Common myeloid progenitor, CD34-positive (primary cell): ENCODE results near the gene COG5.
"Not testable (repeated sequence)": the region's sequence is repeated elsewhere in the genome, so short reads cannot be mapped to it uniquely, and the experiment has no call there.

Experiments
- CTCF ChIA-PET: fragments of 350-600 bp; sonication (Branson Sonifier 250); formaldehyde crosslinking; loops from one replicate; lab custom pipeline; 2021; ENCODE audit warnings: antibody characterized with exemption; lab: Charles Lee
- POLR2A ChIA-PET: fragments of 350-600 bp; sonication (Branson Sonifier 250); formaldehyde crosslinking; loops from one replicate; lab custom pipeline; 2021; ENCODE audit warnings: antibody characterized with exemption; lab: Charles Lee
- DNase-seq, 3 donors: peaks; one replicate each; pipeline versions ENCODE4 v3.0.0 to v3.0.0-alpha.2; 2013
- H3K27ac ChIP-seq, 2 experiments: 1 replicate in 1 of 2; 2 replicates in 1 of 2; pipeline ENCODE4 v1.7.0; 2013; ENCODE audit warnings: inconsistent platforms in 2 of 2, low read length in 2 of 2, mild to moderate bottlenecking in 2 of 2, low read depth in 1 of 2, moderate library complexity in 1 of 2; ENCODE audit not compliant: severe bottlenecking in 2 of 2, insufficient read depth in 1 of 2, poor library complexity in 1 of 2
- H3K27me3 ChIP-seq, 5 experiments: replicated peaks in 2 of 5; 1 replicate in 3 of 5; 2 replicates in 2 of 5; pipeline versions ENCODE4 v1.6.1 to v1.7.0; 2013; ENCODE audit warnings: low read length in 4 of 5, mild to moderate bottlenecking in 2 of 5, moderate library complexity in 2 of 5, inconsistent platforms in 1 of 5; ENCODE audit not compliant: insufficient read depth in 5 of 5, control insufficient read depth in 4 of 5
- H3K36me3 ChIP-seq, 4 experiments: 1 replicate in 2 of 4; 2 replicates in 2 of 4; pipeline versions ENCODE4 v1.6.1 to v1.7.0; 2013; ENCODE audit warnings: low read length in 3 of 4, control low read depth in 1 of 4, mild to moderate bottlenecking in 1 of 4; ENCODE audit not compliant: control insufficient read depth in 4 of 4, insufficient read depth in 4 of 4
- H3K4me1 ChIP-seq, 4 experiments: 1 replicate in 3 of 4; 2 replicates in 1 of 4; pipeline versions ENCODE4 v1.6.1 to v1.7.1; 2013; ENCODE audit warnings: low read length in 3 of 4, mild to moderate bottlenecking in 3 of 4, control low read depth in 1 of 4, inconsistent platforms in 1 of 4, moderate library complexity in 1 of 4; ENCODE audit not compliant: control insufficient read depth in 4 of 4, insufficient read depth in 4 of 4; ENCODE audit errors: control extremely low read depth in 1 of 4
- H3K4me3 ChIP-seq, 7 experiments: 1 replicate in 4 of 7; 2 replicates in 3 of 7; pipeline versions ENCODE4 v1.5.1 to v1.7.0; 2013; ENCODE audit warnings: mild to moderate bottlenecking in 7 of 7, low read length in 6 of 7, moderate library complexity in 6 of 7, inconsistent platforms in 2 of 7, low read depth in 2 of 7, control low read depth in 1 of 7; ENCODE audit not compliant: insufficient read depth in 4 of 7, control insufficient read depth in 1 of 7; ENCODE audit errors: extremely low read depth in 1 of 7
- H3K9me3 ChIP-seq, 5 experiments: 1 replicate in 4 of 5; 2 replicates in 1 of 5; pipeline versions ENCODE4 v1.6.1 to v1.7.1; 2013; ENCODE audit warnings: low read length in 4 of 5, mild to moderate bottlenecking in 2 of 5, inconsistent platforms in 1 of 5, low read depth in 1 of 5, moderate library complexity in 1 of 5; ENCODE audit not compliant: control insufficient read depth in 4 of 5, insufficient read depth in 2 of 5; ENCODE audit errors: control extremely low read depth in 1 of 5
- WGBS: methylation state at CpG from one replicate; pipeline ENCODE4 v1.1.5; 2013; ENCODE audit not compliant: insufficient coverage; 5-methylcytosine and 5-hydroxymethylcytosine counted together

The COG5 gene

GRCh38 chr7:107246836-107247235 is 316.9 kb downstream of the COG5 start:
- H3K27me3 ChIP-seq, CTCF ChIA-PET, DNase-seq, H3K4me1 ChIP-seq, H3K4me3 ChIP-seq, POLR2A ChIA-PET, H3K27ac ChIP-seq: not testable (repeated sequence)
- no CpG with 5 or more reads among the region's 3 CpGs for WGBS
- Histone ChIP-seq H3K36me3 (peaks cover 9 to 53% (median 14%) of the 10 kb centered on the region in 4 experiments), H3K9me3 (peaks cover 4 to 26% (median 9%) of the 10 kb centered on the region in 5 experiments)

GRCh38 chr7:107244613-107245012 is 319.1 kb downstream of the COG5 start:
- peaks cover 4 to 26% (median 9%) of the 10 kb centered on the region in 5 experiments for H3K9me3 ChIP-seq
- H3K27me3 ChIP-seq = no peaks in the 10 kb centered on the region
- ChIA-PET CTCF (no interaction called here), POLR2A (no interaction called here)
- no peak for DNase-seq
- WGBS = 100% methylated on average over 1 of the region's 2 CpGs
- no peak overlapping the region for H3K4me3 ChIP-seq
- peaks cover 7 to 48% (median 15%) of the 10 kb centered on the region in 4 experiments for H3K36me3 ChIP-seq
- no peak overlapping the region for H3K27ac ChIP-seq
- no peaks in the 10 kb centered on the region for H3K4me1 ChIP-seq

GRCh38 chr7:107242267-107242666 is 321.5 kb downstream of the COG5 start:
- Histone ChIP-seq H3K36me3 (peaks cover 0 to 39% (median 14%) of the 10 kb centered on the region in 4 experiments), H3K4me1 (no peaks in the 10 kb centered on the region), H3K9me3 (peaks cover 4 to 26% (median 9%) of the 10 kb centered on the region in 5 experiments), H3K4me3 (no peak overlapping the region), H3K27me3 (no peaks in the 10 kb centered on the region), H3K27ac (no peak overlapping the region)
- ChIA-PET CTCF (no interaction called here), POLR2A (no interaction called here)
- 100% methylated on average over 3 of the region's 4 CpGs for WGBS
- no peak for DNase-seq

GRCh38 chr7:107237451-107237850 is 326.3 kb downstream of the COG5 start:
- no peak for DNase-seq
- ChIA-PET POLR2A (no interaction called here), CTCF (no interaction called here)
- Histone ChIP-seq H3K27me3 (no peaks in the 10 kb centered on the region), H3K4me3 (no peak overlapping the region), H3K36me3 (peaks cover 0 to 10% (median 4%) of the 10 kb centered on the region in 4 experiments), H3K27ac (no peak overlapping the region), H3K4me1 (no peaks in the 10 kb centered on the region), H3K9me3 (no peaks in the 10 kb centered on the region)
- 100% methylated on average over 3 of the region's 4 CpGs for WGBS

- DNase-seq = no peak
These were observed 326.9 kb downstream of the COG5 start for GRCh38 chr7:107236862-107237261.

GRCh38 chr7:107234436-107234835 is 329.3 kb downstream of the COG5 start:
- no peak for DNase-seq
- Histone ChIP-seq H3K36me3 (peaks cover 0 to 7% (median 2%) of the 10 kb centered on the region in 4 experiments), H3K4me1 (no peaks in the 10 kb centered on the region), H3K27ac (no peak overlapping the region), H3K4me3 (no peak overlapping the region), H3K27me3 (no peaks in the 10 kb centered on the region), H3K9me3 (no peaks in the 10 kb centered on the region)
- ChIA-PET CTCF (no interaction called here), POLR2A (no interaction called here)
- WGBS = 80% methylated on average over 2 of the region's 3 CpGs

More at GRCh38 chr7:107236862-107237261, 326.9 kb downstream of the COG5 start:
- Histone ChIP-seq H3K4me1 (no peaks in the 10 kb centered on the region), H3K27me3 (no peaks in the 10 kb centered on the region), H3K9me3 (no peaks in the 10 kb centered on the region), H3K4me3 (no peak overlapping the region), H3K36me3 (peaks cover 0 to 9% (median 2%) of the 10 kb centered on the region in 4 experiments), H3K27ac (no peak overlapping the region)
- ChIA-PET CTCF (no interaction called here), POLR2A (no interaction called here)

- Histone ChIP-seq H3K4me1 (no peaks in the 10 kb centered on the region), H3K9me3 (no peaks in the 10 kb centered on the region), H3K4me3 (no peak overlapping the region), H3K27me3 (no peaks in the 10 kb centered on the region), H3K27ac (no peak overlapping the region), H3K36me3 (peaks cover 0 to 7% (median 2%) of the 10 kb centered on the region in 4 experiments)
- no CpG with 5 or more reads among the region's 1 CpG for WGBS
- no peak for DNase-seq
- POLR2A ChIA-PET = no interaction called here
- CTCF ChIA-PET = no interaction called here
These were observed 329.7 kb downstream of the COG5 start for GRCh38 chr7:107233981-107234380.
